Trophoblast cell (in vitro differentiated cells and primary cell): Measurements from ENCODE around the gene DSG4.

Source experiments
- DNase-seq, 2 donors: peaks; one replicate each; pipeline ENCODE4 v3.0.0-alpha.2; 2016
- H2AFZ ChIP-seq: 2 replicates; pipeline ENCODE4 v1.6.1; 2013; ENCODE audit warnings: low read length, moderate library complexity, mild to moderate bottlenecking; ENCODE audit not compliant: insufficient read depth, poor library complexity
- H2AK5ac ChIP-seq: 2 replicates; pipeline ENCODE4 v1.6.1; 2013; ENCODE audit warnings: mild to moderate bottlenecking, low read length
- H2BK120ac ChIP-seq: 2 replicates; pipeline ENCODE4 v1.6.1; 2013; ENCODE audit warnings: low read length, mild to moderate bottlenecking, moderate library complexity; ENCODE audit not compliant: insufficient read depth, poor library complexity
- H2BK12ac ChIP-seq: 2 replicates; pipeline ENCODE4 v1.6.1; 2013; ENCODE audit warnings: mild to moderate bottlenecking, low read length, moderate library complexity
- H2BK5ac ChIP-seq: 2 replicates; pipeline ENCODE4 v1.6.1; 2013; ENCODE audit warnings: low read length, low read depth, moderate library complexity, mild to moderate bottlenecking; ENCODE audit not compliant: poor library complexity
- H3K14ac ChIP-seq: 2 replicates; pipeline ENCODE4 v1.6.1; 2013; ENCODE audit warnings: mild to moderate bottlenecking, low read length
- H3K18ac ChIP-seq: 2 replicates; pipeline ENCODE4 v1.6.1; 2013; ENCODE audit warnings: mild to moderate bottlenecking, low read length
- H3K23ac ChIP-seq: 2 replicates; pipeline ENCODE4 v1.6.1; 2013; ENCODE audit warnings: low read length
- H3K27ac ChIP-seq: 2 replicates; pipeline ENCODE4 v1.5.1; 2013; ENCODE audit warnings: low read depth, mild to moderate bottlenecking, inconsistent platforms, low read length, moderate library complexity
- H3K27me3 ChIP-seq: 2 replicates; pipeline ENCODE4 v1.6.1; 2013; ENCODE audit warnings: inconsistent platforms, mild to moderate bottlenecking, low read length, moderate library complexity; ENCODE audit not compliant: insufficient read depth
- H3K36me3 ChIP-seq, 2 experiments: 1 replicate in 1 of 2; 2 replicates in 1 of 2; pipeline ENCODE4 v1.6.1; 2013; ENCODE audit warnings: low read length in 2 of 2, mild to moderate bottlenecking in 2 of 2, moderate library complexity in 1 of 2; ENCODE audit not compliant: insufficient read depth in 2 of 2, control insufficient read depth in 1 of 2
- H3K4ac ChIP-seq: 2 replicates; pipeline ENCODE4 v1.6.1; 2013; ENCODE audit warnings: low read depth, mild to moderate bottlenecking, low read length, moderate library complexity
- H3K4me1 ChIP-seq, 2 experiments: 1 replicate in 1 of 2; 2 replicates in 1 of 2; pipeline ENCODE4 v1.6.1; 2013; ENCODE audit warnings: low read length in 2 of 2, mild to moderate bottlenecking in 2 of 2, moderate library complexity in 1 of 2; ENCODE audit not compliant: insufficient read depth in 2 of 2, control insufficient read depth in 1 of 2
- H3K4me2 ChIP-seq: 2 replicates; pipeline ENCODE4 v1.6.1; 2013; ENCODE audit warnings: inconsistent platforms, mild to moderate bottlenecking, low read length, moderate library complexity
- H3K4me3 ChIP-seq: 2 replicates; pipeline ENCODE4 v1.5.1; 2013; ENCODE audit warnings: mild to moderate bottlenecking, low read depth, low read length, inconsistent platforms
- H3K79me1 ChIP-seq: one replicate; pipeline ENCODE4 v1.6.1; 2013; ENCODE audit warnings: low read length
- H3K79me2 ChIP-seq: 2 replicates; pipeline ENCODE4 v1.6.1; 2013; ENCODE audit warnings: low read length, mild to moderate bottlenecking; ENCODE audit not compliant: control insufficient read depth, insufficient read depth, poor library complexity
- H3K9ac ChIP-seq: 2 replicates; pipeline ENCODE4 v1.6.1; 2013; ENCODE audit warnings: mild to moderate bottlenecking, low read length
- H3K9me3 ChIP-seq: 2 replicates; pipeline ENCODE4 v1.6.1; 2013; ENCODE audit warnings: low read depth, mild to moderate bottlenecking, control low read depth, inconsistent platforms, low read length; ENCODE audit not compliant: insufficient read depth
- H4K12ac ChIP-seq: 2 replicates; pipeline ENCODE4 v1.6.1; 2013; ENCODE audit warnings: low read depth, mild to moderate bottlenecking, low read length, moderate library complexity
- H4K8ac ChIP-seq: 2 replicates; pipeline ENCODE4 v1.6.1; 2013; ENCODE audit warnings: low read depth, mild to moderate bottlenecking, low read length, moderate library complexity
- H4K91ac ChIP-seq: one replicate; pipeline ENCODE4 v1.6.1; 2013; ENCODE audit warnings: low read depth, mild to moderate bottlenecking, low read length, moderate library complexity
- WGBS: extraction: QIAGEN DNeasy Blood & Tissue Kit; methylation state at CpG from one replicate; pipeline ENCODE4 v1.1.7; 2013; ENCODE audit warnings: missing lambda C conversion rate; ENCODE audit not compliant: insufficient read length, insufficient coverage; ENCODE audit errors: extremely low coverage; 5-methylcytosine and 5-hydroxymethylcytosine counted together

DSG4 gene

DNA sequence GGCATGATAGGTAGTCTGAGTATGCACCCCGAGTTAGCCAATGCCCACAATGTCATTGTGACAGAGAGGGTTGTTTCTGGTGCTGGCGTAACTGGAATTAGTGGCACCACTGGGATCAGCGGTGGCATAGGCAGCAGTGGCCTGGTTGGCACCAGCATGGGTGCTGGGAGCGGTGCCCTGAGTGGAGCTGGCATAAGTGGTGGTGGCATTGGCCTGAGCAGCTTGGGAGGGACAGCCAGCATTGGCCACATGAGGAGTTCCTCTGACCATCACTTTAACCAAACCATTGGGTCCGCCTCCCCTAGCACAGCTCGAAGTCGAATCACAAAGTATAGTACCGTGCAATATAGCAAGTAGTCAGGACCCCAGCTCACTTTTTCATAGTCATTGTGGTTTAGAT is 21.6 kb upstream of the DSG4 start:
- no CpG with 5 or more reads among the region's 8 CpGs for WGBS
- Histone ChIP-seq H3K4me3 (no peak overlapping the region), H2BK5ac (no peak overlapping the region), H3K23ac (no peak overlapping the region), H4K91ac (no peak overlapping the region), H3K27ac (no peak overlapping the region), H2AFZ (no peak overlapping the region), H3K9ac (no peak overlapping the region), H3K79me1 (no peaks in the 10 kb centered on the region), H3K9me3 (peaks cover 3% of the 10 kb centered on the region), H3K18ac (no peak overlapping the region), H2BK12ac (no peak overlapping the region), H2BK120ac (no peak overlapping the region), H3K79me2 (no peaks in the 10 kb centered on the region), H4K12ac (no peak overlapping the region), H2AK5ac (no peak overlapping the region), H3K27me3 (no peaks in the 10 kb centered on the region), H3K36me3 (no peaks in the 10 kb centered on the region), H3K4me1 (no peaks in the 10 kb centered on the region), H3K4ac (no peak overlapping the region), H3K4me2 (no peak overlapping the region), H4K8ac (no peak overlapping the region), H3K14ac (no peak overlapping the region)
- no peak for DNase-seq

DNA sequence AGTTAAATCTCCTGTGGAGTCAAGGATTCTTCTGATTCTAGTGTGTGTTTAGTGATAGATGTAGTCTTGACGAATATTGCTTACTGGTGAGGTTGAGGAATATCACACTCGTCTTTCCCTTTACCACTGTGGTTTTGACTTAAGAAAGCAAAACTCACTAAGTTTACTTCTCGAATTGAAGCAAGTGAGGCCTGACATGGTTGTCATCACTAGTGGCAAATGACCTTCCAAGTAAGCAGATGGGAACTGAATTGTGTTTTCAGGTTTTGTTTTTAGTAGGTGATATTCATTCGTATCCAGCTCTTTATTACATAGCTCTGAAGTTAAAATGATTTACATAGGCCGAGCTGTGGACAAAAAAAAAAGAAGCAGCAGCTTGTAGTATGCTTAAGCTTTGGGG is 20.6 kb upstream of the DSG4 start:
- no peak overlapping the region for H3K4ac ChIP-seq
- H3K79me1 ChIP-seq: no peaks in the 10 kb centered on the region
- no CpG with 5 or more reads among the region's 5 CpGs for whole genome bisulfite sequencing
- no peak overlapping the region for H3K4me2 ChIP-seq
- no peak overlapping the region for H2BK12ac ChIP-seq
- H3K18ac ChIP-seq: no peak overlapping the region
- H4K8ac ChIP-seq: no peak overlapping the region
- no peak overlapping the region for H4K91ac ChIP-seq
- H3K79me2 ChIP-seq: no peaks in the 10 kb centered on the region
- no peak overlapping the region for H2AFZ ChIP-seq
- DNase-seq: no peak
- no peak overlapping the region for H4K12ac ChIP-seq
- H3K27me3 ChIP-seq: no peaks in the 10 kb centered on the region
- no peaks in the 10 kb centered on the region for H3K36me3 ChIP-seq
- no peak overlapping the region for H2BK120ac ChIP-seq
- no peak overlapping the region for H3K14ac ChIP-seq
- H3K27ac ChIP-seq: no peak overlapping the region
- H3K4me3 ChIP-seq: no peak overlapping the region
- no peak overlapping the region for H3K23ac ChIP-seq
- no peaks in the 10 kb centered on the region for H3K4me1 ChIP-seq
- H2AK5ac ChIP-seq: no peak overlapping the region
- H2BK5ac ChIP-seq: no peak overlapping the region
- peaks cover 3% of the 10 kb centered on the region for H3K9me3 ChIP-seq
- no peak overlapping the region for H3K9ac ChIP-seq

GRCh38 chr18:31364190-31364589 is 12.4 kb upstream of the DSG4 start:
- Histone ChIP-seq H3K27me3 (no peaks in the 10 kb centered on the region), H3K14ac (no peak overlapping the region), H2BK12ac (no peak overlapping the region), H3K9ac (no peak overlapping the region), H3K4ac (no peak overlapping the region), H3K79me1 (no peaks in the 10 kb centered on the region), H3K4me1 (no peaks in the 10 kb centered on the region), H3K27ac (no peak overlapping the region), H2AK5ac (no peak overlapping the region), H2BK5ac (no peak overlapping the region), H4K91ac (no peak overlapping the region), H2AFZ (no peak overlapping the region), H3K79me2 (no peaks in the 10 kb centered on the region), H3K4me2 (no peak overlapping the region), H3K36me3 (no peaks in the 10 kb centered on the region), H3K4me3 (no peak overlapping the region), H2BK120ac (no peak overlapping the region), H4K8ac (no peak overlapping the region), H3K23ac (no peak overlapping the region), H3K9me3 (no peaks in the 10 kb centered on the region), H4K12ac (no peak overlapping the region), H3K18ac (no peak overlapping the region)
- WGBS: no CpG with 5 or more reads among the region's 4 CpGs
- no peak for DNase-seq

- no peak overlapping the region for H2BK12ac ChIP-seq
- H4K8ac ChIP-seq: no peak overlapping the region
- H3K18ac ChIP-seq: no peak overlapping the region
- H3K79me1 ChIP-seq: no peaks in the 10 kb centered on the region
- no peak overlapping the region for H4K91ac ChIP-seq
- no peak overlapping the region for H3K4me3 ChIP-seq
- H3K9ac ChIP-seq: no peak overlapping the region
- H2AFZ ChIP-seq: no peak overlapping the region
- H4K12ac ChIP-seq: no peak overlapping the region
- no peak overlapping the region for H2BK5ac ChIP-seq
- H3K27ac ChIP-seq: no peak overlapping the region
- no peak overlapping the region for H2BK120ac ChIP-seq
- no peaks in the 10 kb centered on the region for H3K27me3 ChIP-seq
- H3K79me2 ChIP-seq: no peaks in the 10 kb centered on the region
- no peaks in the 10 kb centered on the region for H3K9me3 ChIP-seq
- no peak overlapping the region for H3K23ac ChIP-seq
- H3K4me2 ChIP-seq: no peak overlapping the region
- no peak overlapping the region for H3K14ac ChIP-seq
- no peaks in the 10 kb centered on the region for H3K36me3 ChIP-seq
- no peak overlapping the region for H2AK5ac ChIP-seq
- no peaks in the 10 kb centered on the region for H3K4me1 ChIP-seq
- DNase-seq: no peak
- H3K4ac ChIP-seq: no peak overlapping the region
Measured at GRCh38 chr18:31369478-31369877, 7.1 kb upstream of the DSG4 start.

GRCh38 chr18:31371989-31372388 is 4.6 kb upstream of the DSG4 start:
- H3K23ac ChIP-seq: no peak overlapping the region
- no peaks in the 10 kb centered on the region for H3K9me3 ChIP-seq
- no peak overlapping the region for H2BK120ac ChIP-seq
- no peaks in the 10 kb centered on the region for H3K27me3 ChIP-seq
- no peak overlapping the region for H3K14ac ChIP-seq
- H3K4ac ChIP-seq: no peak overlapping the region
- H4K12ac ChIP-seq: no peak overlapping the region
- no peak overlapping the region for H2BK5ac ChIP-seq
- H4K8ac ChIP-seq: no peak overlapping the region
- no peak overlapping the region for H2BK12ac ChIP-seq
- H2AK5ac ChIP-seq: no peak overlapping the region
- H3K9ac ChIP-seq: no peak overlapping the region
- no peak overlapping the region for H2AFZ ChIP-seq
- DNase-seq: no peak
- H4K91ac ChIP-seq: no peak overlapping the region
- H3K4me3 ChIP-seq: no peak overlapping the region
- H3K36me3 ChIP-seq: no peaks in the 10 kb centered on the region
- no peaks in the 10 kb centered on the region for H3K4me1 ChIP-seq
- no peak overlapping the region for H3K4me2 ChIP-seq
- H3K27ac ChIP-seq: no peak overlapping the region
- H3K18ac ChIP-seq: no peak overlapping the region
- H3K79me1 ChIP-seq: no peaks in the 10 kb centered on the region
- H3K79me2 ChIP-seq: no peaks in the 10 kb centered on the region
